HepG2 (cell line): Measurements from ENCODE around the gene MAJIN. TPM values are rescaled to one million over a fixed set of nuclear protein-coding genes. Genes with fewer than 3 reads are reported as not detected.

Source experiments
- CHD4 ChIP-seq: fragments of 200-600 bp; sonication (generic); IDR thresholded peaks from 2 replicates; pipeline ENCODE4 v1.7.0; 2017; ENCODE audit warnings: mild to moderate bottlenecking, low read length, borderline replicate concordance
- FOXK1 ChIP-seq: sonication (generic); formaldehyde crosslinking; IDR thresholded peaks from 2 replicates; pipeline ENCODE4 v1.4.0; 2020; ENCODE audit warnings: low read depth, missing genetic modification reagents, borderline replicate concordance
- KDM3A ChIP-seq: IDR thresholded peaks from 2 replicates; pipeline ENCODE4 v1.6.1; 2018; ENCODE audit warnings: low read depth, missing compliant biosample characterization
- RFXAP ChIP-seq: sonication (generic); formaldehyde crosslinking; IDR thresholded peaks from 2 replicates; pipeline ENCODE4 v1.4.0; 2020; ENCODE audit warnings: missing genetic modification reagents, borderline replicate concordance
- RXRA ChIP-seq: sonication (generic); formaldehyde crosslinking; IDR thresholded peaks from 2 replicates; pipeline ENCODE4 v1.5.1; 2020; ENCODE audit warnings: missing genetic modification reagents
- SIN3A ChIP-seq: IDR thresholded peaks from 2 replicates; pipeline ENCODE4 v1.6.1; 2011; ENCODE audit warnings: low read depth, mild to moderate bottlenecking, control low read depth, low read length, borderline replicate concordance
- SOX5 ChIP-seq: IDR thresholded peaks from 2 replicates; pipeline ENCODE4 v1.6.1; 2016; ENCODE audit warnings: borderline replicate concordance
- SP5 ChIP-seq: IDR thresholded peaks from 2 replicates; pipeline ENCODE4 v1.6.1; 2016; ENCODE audit warnings: low read depth, borderline replicate concordance
- polyA plus RNA-seq, 8 experiments: library from polyadenylated mRNA; depleted of rRNA in 3 of 8; stranded (reverse) in 7 of 8; unstranded in 1 of 8; fragments of >200 nt; fragmentation: Illumina TruSeq in 4 of 8; extraction: Trizol in 4 of 8; gene quantifications; 2 replicates each; pipeline versions ENCODE4 v1.2.1 to v1.2.3, GENCODE V29; 2011 to 2016; ENCODE audit warnings: low read depth in 4 of 8, missing spikeins in 1 of 8, mixed read lengths in 1 of 8; ENCODE audit not compliant: insufficient read depth in 1 of 8
- total RNA-seq, 5 experiments: library from RNA; depleted of rRNA; stranded (reverse); fragments of >200 nt; fragmentation: Illumina TruSeq; extraction: Trizol; gene quantifications; 2 replicates each; pipeline ENCODE4 v1.2.3, GENCODE V29; 2016; ENCODE audit warnings: low read depth in 1 of 5
- TF ChIP-seq, protein P1 (sequence below): sonication (generic); formaldehyde crosslinking; IDR thresholded peaks from 2 replicates; pipeline ENCODE4 v1.4.0; 2020; ENCODE audit warnings: missing genetic modification reagents; ENCODE audit errors: not compliant biosample characterization
- TF ChIP-seq, protein P2 (sequence below): sonication (generic); formaldehyde crosslinking; IDR thresholded peaks from 2 replicates; pipeline ENCODE4 v1.8.1; 2022; ENCODE audit warnings: low read depth, mild to moderate bottlenecking, missing genetic modification reagents
- TF ChIP-seq, protein P3 (sequence below): sonication (generic); formaldehyde crosslinking; IDR thresholded peaks from 2 replicates; pipeline ENCODE4 v1.8.0; 2022; ENCODE audit warnings: low read depth, missing genetic modification reagents
- TF ChIP-seq, protein P4 (sequence below): IDR thresholded peaks from 2 replicates; pipeline ENCODE4 v1.6.1; 2012; ENCODE audit warnings: inconsistent platforms
- TF ChIP-seq, protein P5 (sequence below): sonication (generic); IDR thresholded peaks from 2 replicates; pipeline ENCODE4 v1.6.1; 2016; ENCODE audit warnings: low read depth, borderline replicate concordance
- TF ChIP-seq, protein P6 (sequence below): sonication (generic); formaldehyde crosslinking; conservative IDR thresholded peaks from 2 replicates; pipeline ENCODE4 v1.4.0; 2020; ENCODE audit warnings: missing genetic modification reagents

MAJIN gene
- total and polyA plus RNA-seq, 2 of the 13 experiments (the other 11 are each of a cell fraction or from before 2014, with no cell fraction given) = not detected

DNA sequence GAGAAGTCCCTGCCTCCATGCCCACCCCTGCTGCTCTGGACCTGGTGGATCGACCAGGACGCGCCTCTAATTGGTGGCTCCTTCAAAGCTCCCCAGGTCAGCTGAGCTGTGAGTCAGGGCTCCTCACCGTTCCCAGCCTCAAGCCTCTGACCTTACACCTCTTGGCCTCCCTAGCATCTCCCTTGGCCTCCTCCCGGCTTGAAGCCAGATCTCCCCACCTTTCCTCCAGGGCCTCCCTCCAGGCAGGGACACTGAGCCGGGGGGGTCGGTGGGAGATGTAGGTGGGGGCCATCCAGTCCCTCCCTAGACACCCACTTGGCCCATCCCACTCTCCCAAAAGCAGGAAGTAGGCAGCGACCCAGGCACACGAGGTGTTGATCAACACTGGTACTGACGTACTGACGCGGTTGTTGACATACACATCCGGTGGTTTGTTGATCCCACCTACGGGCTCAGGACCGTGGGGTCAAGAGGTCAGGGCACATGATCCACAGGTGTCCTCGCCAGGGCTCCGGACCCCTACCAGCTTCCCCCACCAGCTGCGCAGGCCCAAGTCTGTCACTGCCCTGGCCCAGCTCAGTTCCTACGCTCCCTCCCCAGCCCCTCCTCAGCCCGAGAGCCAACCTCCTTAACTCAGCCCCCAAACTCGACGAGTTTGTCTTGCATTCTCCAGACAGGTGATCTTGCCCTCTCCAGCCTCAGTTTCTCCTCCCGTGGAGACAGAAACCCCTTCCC, 55.7 kb downstream of the MAJIN start (continued):
- peak; percentile 66 for TF ChIP-seq RXRA (CRISPR knock-in tag)
- TF ChIP-seq KDM3A = 0 out of 2 replicates have a peak, but pooled peaks have one; percentile 27
- TF ChIP-seq, protein P1, sequence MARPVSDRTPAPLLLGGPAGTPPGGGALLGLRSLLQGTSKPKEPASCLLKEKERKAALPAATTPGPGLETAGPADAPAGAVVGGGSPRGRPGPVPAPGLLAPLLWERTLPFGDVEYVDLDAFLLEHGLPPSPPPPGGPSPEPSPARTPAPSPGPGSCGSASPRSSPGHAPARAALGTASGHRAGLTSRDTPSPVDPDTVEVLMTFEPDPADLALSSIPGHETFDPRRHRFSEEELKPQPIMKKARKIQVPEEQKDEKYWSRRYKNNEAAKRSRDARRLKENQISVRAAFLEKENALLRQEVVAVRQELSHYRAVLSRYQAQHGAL (CRISPR knock-in tag) = no peak
- peak; percentile 95 for TF ChIP-seq SIN3A
- TF ChIP-seq, protein P2, sequence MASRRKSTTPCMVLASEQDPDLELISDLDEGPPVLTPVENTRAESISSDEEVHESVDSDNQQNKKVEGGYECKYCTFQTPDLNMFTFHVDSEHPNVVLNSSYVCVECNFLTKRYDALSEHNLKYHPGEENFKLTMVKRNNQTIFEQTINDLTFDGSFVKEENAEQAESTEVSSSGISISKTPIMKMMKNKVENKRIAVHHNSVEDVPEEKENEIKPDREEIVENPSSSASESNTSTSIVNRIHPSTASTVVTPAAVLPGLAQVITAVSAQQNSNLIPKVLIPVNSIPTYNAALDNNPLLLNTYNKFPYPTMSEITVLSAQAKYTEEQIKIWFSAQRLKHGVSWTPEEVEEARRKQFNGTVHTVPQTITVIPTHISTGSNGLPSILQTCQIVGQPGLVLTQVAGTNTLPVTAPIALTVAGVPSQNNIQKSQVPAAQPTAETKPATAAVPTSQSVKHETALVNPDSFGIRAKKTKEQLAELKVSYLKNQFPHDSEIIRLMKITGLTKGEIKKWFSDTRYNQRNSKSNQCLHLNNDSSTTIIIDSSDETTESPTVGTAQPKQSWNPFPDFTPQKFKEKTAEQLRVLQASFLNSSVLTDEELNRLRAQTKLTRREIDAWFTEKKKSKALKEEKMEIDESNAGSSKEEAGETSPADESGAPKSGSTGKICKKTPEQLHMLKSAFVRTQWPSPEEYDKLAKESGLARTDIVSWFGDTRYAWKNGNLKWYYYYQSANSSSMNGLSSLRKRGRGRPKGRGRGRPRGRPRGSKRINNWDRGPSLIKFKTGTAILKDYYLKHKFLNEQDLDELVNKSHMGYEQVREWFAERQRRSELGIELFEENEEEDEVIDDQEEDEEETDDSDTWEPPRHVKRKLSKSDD (CRISPR knock-in tag) = 0 out of 2 replicates have a peak, but pooled peaks have one; percentile 29
- TF ChIP-seq, protein P3, sequence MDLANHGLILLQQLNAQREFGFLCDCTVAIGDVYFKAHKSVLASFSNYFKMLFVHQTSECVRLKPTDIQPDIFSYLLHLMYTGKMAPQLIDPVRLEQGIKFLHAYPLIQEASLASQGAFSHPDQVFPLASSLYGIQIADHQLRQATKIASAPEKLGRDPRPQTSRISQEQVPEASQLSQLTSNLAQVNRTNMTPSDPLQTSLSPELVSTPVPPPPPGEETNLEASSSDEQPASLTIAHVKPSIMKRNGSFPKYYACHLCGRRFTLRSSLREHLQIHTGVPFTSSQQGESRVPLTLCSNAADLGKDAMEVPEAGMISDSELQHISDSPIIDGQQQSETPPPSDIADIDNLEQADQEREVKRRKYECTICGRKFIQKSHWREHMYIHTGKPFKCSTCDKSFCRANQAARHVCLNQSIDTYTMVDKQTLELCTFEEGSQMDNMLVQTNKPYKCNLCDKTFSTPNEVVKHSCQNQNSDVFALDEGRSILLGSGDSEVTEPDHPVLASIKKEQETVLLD (CRISPR knock-in tag) = 0 out of 2 replicates have a peak, but pooled peaks have one; percentile 33
- TF ChIP-seq, protein P4, sequence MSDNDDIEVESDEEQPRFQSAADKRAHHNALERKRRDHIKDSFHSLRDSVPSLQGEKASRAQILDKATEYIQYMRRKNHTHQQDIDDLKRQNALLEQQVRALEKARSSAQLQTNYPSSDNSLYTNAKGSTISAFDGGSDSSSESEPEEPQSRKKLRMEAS = peak; percentile 75
- TF ChIP-seq, protein P5, sequence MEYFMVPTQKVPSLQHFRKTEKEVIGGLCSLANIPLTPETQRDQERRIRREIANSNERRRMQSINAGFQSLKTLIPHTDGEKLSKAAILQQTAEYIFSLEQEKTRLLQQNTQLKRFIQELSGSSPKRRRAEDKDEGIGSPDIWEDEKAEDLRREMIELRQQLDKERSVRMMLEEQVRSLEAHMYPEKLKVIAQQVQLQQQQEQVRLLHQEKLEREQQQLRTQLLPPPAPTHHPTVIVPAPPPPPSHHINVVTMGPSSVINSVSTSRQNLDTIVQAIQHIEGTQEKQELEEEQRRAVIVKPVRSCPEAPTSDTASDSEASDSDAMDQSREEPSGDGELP = peak; percentile 5; the same call in 1 of the 2 replicates
- no peak for TF ChIP-seq RFXAP (CRISPR knock-in tag)
- 0 out of 2 replicates have a peak, but pooled peaks have one; percentile 8 for TF ChIP-seq SP5
- 0 out of 2 replicates have a peak, but pooled peaks have one; percentile 11 for TF ChIP-seq SOX5 (CRISPR knock-in tag)
- TF ChIP-seq FOXK1 (CRISPR knock-in tag) = peak; percentile 98
- TF ChIP-seq, protein P6, sequence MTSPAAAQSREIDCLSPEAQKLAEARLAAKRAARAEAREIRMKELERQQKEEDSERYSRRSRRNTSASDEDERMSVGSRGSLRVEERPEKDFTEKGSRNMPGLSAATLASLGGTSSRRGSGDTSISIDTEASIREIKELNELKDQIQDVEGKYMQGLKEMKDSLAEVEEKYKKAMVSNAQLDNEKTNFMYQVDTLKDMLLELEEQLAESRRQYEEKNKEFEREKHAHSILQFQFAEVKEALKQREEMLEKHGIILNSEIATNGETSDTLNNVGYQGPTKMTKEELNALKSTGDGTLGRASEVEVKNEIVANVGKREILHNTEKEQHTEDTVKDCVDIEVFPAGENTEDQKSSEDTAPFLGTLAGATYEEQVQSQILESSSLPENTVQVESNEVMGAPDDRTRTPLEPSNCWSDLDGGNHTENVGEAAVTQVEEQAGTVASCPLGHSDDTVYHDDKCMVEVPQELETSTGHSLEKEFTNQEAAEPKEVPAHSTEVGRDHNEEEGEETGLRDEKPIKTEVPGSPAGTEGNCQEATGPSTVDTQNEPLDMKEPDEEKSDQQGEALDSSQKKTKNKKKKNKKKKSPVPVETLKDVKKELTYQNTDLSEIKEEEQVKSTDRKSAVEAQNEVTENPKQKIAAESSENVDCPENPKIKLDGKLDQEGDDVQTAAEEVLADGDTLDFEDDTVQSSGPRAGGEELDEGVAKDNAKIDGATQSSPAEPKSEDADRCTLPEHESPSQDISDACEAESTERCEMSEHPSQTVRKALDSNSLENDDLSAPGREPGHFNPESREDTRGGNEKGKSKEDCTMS = no peak
- TF ChIP-seq CHD4 = no peak
